Activated CD8-positive, alpha-beta memory T cell treated with anti-CD3 and anti-CD28 coated beads for 36 hours (primary cell): ENCODE measurements around the gene EBF3. TPM values are rescaled to one million over a fixed set of nuclear protein-coding genes. Genes with fewer than 3 reads are reported as not detected.

Experiments
- CTCF ChIA-PET: fragments of 350-600 bp; sonication (Branson Sonifier 250); formaldehyde crosslinking; loops from one replicate; lab custom pipeline; 2021; ENCODE audit warnings: antibody characterized with exemption; lab: Charles Lee
- POLR2A ChIA-PET: fragments of 350-600 bp; sonication (Branson Sonifier 250); formaldehyde crosslinking; loops from one replicate; lab custom pipeline; 2021; ENCODE audit warnings: antibody characterized with exemption; lab: Charles Lee
- total RNA-seq, 2 experiments: library from RNA; stranded (reverse); gene quantifications; one replicate each; pipeline ENCODE4 v1.2.3, GENCODE V29; 2021

The EBF3 gene
- total RNA-seq, 2 experiments from 2014 or later, result not detected

GRCh38 chr10:129972145-129972965, 8.3 kb upstream of the EBF3 start:
- ChIA-PET CTCF (interaction anchor here (1.0 to 1.3 kb wide), 4 partner anchors 84 to 163 kb away, joined by 3 to 5 read pairs (median 4); partner anchors contain the start of gene GLRX3), POLR2A (no interaction called here)

- POLR2A ChIA-PET, result interaction anchor here (0.5 kb wide), 1 partner anchor 1684 kb away, joined by 3 read pairs; no protein-coding TSS in a partner anchor
These were observed 7.5 kb upstream of the EBF3 start for GRCh38 chr10:129971381-129972144.

GRCh38 chr10:129970465-129971364, 6.6 kb upstream of the EBF3 start:
- POLR2A ChIA-PET, result interaction anchor here (0.5 kb wide), 1 partner anchor 1683 kb away, joined by 3 read pairs; no protein-coding TSS in a partner anchor
- CTCF ChIA-PET, result interaction anchor here (1.0 to 1.4 kb wide), 4 partner anchors 84 to 503 kb away, joined by 3 to 5 read pairs (median 3); partner anchors contain the start of genes GLRX3 and MGMT

More at GRCh38 chr10:129971381-129972144, 7.5 kb upstream of the EBF3 start:
- CTCF ChIA-PET, result interaction anchor here (1.0 to 1.4 kb wide), 5 partner anchors 83 to 504 kb away, joined by 3 to 5 read pairs (median 3); partner anchors contain the start of genes GLRX3 and MGMT

- CTCF ChIA-PET, result no interaction called here
- POLR2A ChIA-PET, result no interaction called here
These were observed 5.9 kb upstream of the EBF3 start for GRCh38 chr10:129969911-129970464.

GRCh38 chr10:129969184-129969910, 5.3 kb upstream of the EBF3 start:
- ChIA-PET CTCF (no interaction called here), POLR2A (no interaction called here)

- POLR2A ChIA-PET, result no interaction called here
- CTCF ChIA-PET, result no interaction called here
These were observed 4.7 kb upstream of the EBF3 start for GRCh38 chr10:129968853-129969183.

GRCh38 chr10:129968020-129968852, 4.2 kb upstream of the EBF3 start:
- ChIA-PET CTCF (no interaction called here), POLR2A (no interaction called here)

- ChIA-PET POLR2A (no interaction called here), CTCF (no interaction called here)
These were observed 3.5 kb upstream of the EBF3 start for GRCh38 chr10:129967579-129968019.

- POLR2A ChIA-PET, result no interaction called here
- CTCF ChIA-PET, result no interaction called here
These were observed 3.0 kb upstream of the EBF3 start for GRCh38 chr10:129966889-129967578.

- POLR2A ChIA-PET, result no interaction called here
- CTCF ChIA-PET, result no interaction called here
These were observed 2.4 kb upstream of the EBF3 start for GRCh38 chr10:129966370-129966888.

GRCh38 chr10:129965959-129966358, 1.9 kb upstream of the EBF3 start:
- ChIA-PET CTCF (no interaction called here), POLR2A (no interaction called here)

GRCh38 chr10:129965425-129965808, 1.3 kb upstream of the EBF3 start:
- CTCF ChIA-PET, result no interaction called here

GRCh38 chr10:129964611-129965424, 744 bp upstream of the EBF3 start:
- ChIA-PET POLR2A (no interaction called here), CTCF (no interaction called here)

More at GRCh38 chr10:129965425-129965808, 1.3 kb upstream of the EBF3 start:
- POLR2A ChIA-PET, result no interaction called here

GRCh38 chr10:129962872-129963640, 1.0 kb downstream of the EBF3 start:
- ChIA-PET CTCF (no interaction called here), POLR2A (no interaction called here)
